HUES48 (cell line): ENCODE measurements around the gene ACBD3.
A peak's percentile ranks its signal among the peaks of the same experiment; 100 is the strongest.

Experiments
- H3K27ac ChIP-seq: one replicate; pipeline ENCODE4 v1.7.0; 2013; ENCODE audit warnings: low read depth, low read length, inconsistent platforms
- H3K27me3 ChIP-seq: 2 replicates; pipeline ENCODE4 v1.6.1; 2013; ENCODE audit warnings: mild to moderate bottlenecking, low read length; ENCODE audit not compliant: control insufficient read depth, insufficient read depth
- H3K36me3 ChIP-seq: 2 replicates; pipeline ENCODE4 v1.6.1; 2013; ENCODE audit warnings: low read length; ENCODE audit not compliant: control insufficient read depth, insufficient read depth
- H3K4me1 ChIP-seq: 2 replicates; pipeline ENCODE4 v1.6.1; 2013; ENCODE audit warnings: mild to moderate bottlenecking, low read length; ENCODE audit not compliant: control insufficient read depth, insufficient read depth
- H3K4me3 ChIP-seq: 2 replicates; pipeline ENCODE4 v1.5.1; 2013; ENCODE audit warnings: mild to moderate bottlenecking, low read depth, low read length
- H3K9ac ChIP-seq: 2 replicates; pipeline ENCODE4 v1.6.1; 2013; ENCODE audit warnings: mild to moderate bottlenecking, low read depth, low read length, moderate library complexity
- H3K9me3 ChIP-seq: 2 replicates; pipeline ENCODE4 v1.6.1; 2013; ENCODE audit warnings: low read length; ENCODE audit not compliant: control insufficient read depth, insufficient read depth

Gene ACBD3

GRCh38 chr1:226134170-226135058 is 52.1 kb downstream of the ACBD3 start:
- Histone ChIP-seq H3K36me3 (no peaks in the 10 kb centered on the region), H3K27me3 (no peaks in the 10 kb centered on the region), H3K4me1 (peaks cover 19% of the 10 kb centered on the region; the same call in 1 of the 2 replicates), H3K4me3 (no peak overlapping the region), H3K9ac (no peak overlapping the region), H3K9me3 (no peaks in the 10 kb centered on the region), H3K27ac (no peak overlapping the region)

GRCh38 chr1:226133504-226134123 is 52.9 kb downstream of the ACBD3 start:
- no peak overlapping the region for H3K4me3 ChIP-seq
- H3K36me3 ChIP-seq, result no peaks in the 10 kb centered on the region
- no peak overlapping the region for H3K27ac ChIP-seq
- H3K9me3 ChIP-seq, result no peaks in the 10 kb centered on the region
- no peaks in the 10 kb centered on the region for H3K27me3 ChIP-seq
- H3K9ac ChIP-seq, result no peak overlapping the region
- H3K4me1 ChIP-seq, result peaks cover 19% of the 10 kb centered on the region; the same call in 1 of the 2 replicates

- Histone ChIP-seq H3K9ac (no peak overlapping the region), H3K27ac (no peak overlapping the region), H3K9me3 (no peaks in the 10 kb centered on the region), H3K27me3 (no peaks in the 10 kb centered on the region), H3K36me3 (no peaks in the 10 kb centered on the region), H3K4me1 (peaks cover 21% of the 10 kb centered on the region; the same call in 1 of the 2 replicates), H3K4me3 (no peak overlapping the region)
Measured at GRCh38 chr1:226132728-226133503, 53.6 kb downstream of the ACBD3 start.

- no peaks in the 10 kb centered on the region for H3K9me3 ChIP-seq
- H3K36me3 ChIP-seq, result no peaks in the 10 kb centered on the region
- no peak overlapping the region for H3K27ac ChIP-seq
- H3K4me1 ChIP-seq, result peaks cover 29% of the 10 kb centered on the region
- H3K4me3 ChIP-seq, result no peak overlapping the region
- no peak overlapping the region for H3K9ac ChIP-seq
- no peaks in the 10 kb centered on the region for H3K27me3 ChIP-seq
Measured at GRCh38 chr1:226131639-226132038, 54.9 kb downstream of the ACBD3 start.

GRCh38 chr1:226129230-226129629 is 57.3 kb downstream of the ACBD3 start:
- no peaks in the 10 kb centered on the region for H3K36me3 ChIP-seq
- peaks cover 22% of the 10 kb centered on the region for H3K4me1 ChIP-seq
- no peak overlapping the region for H3K4me3 ChIP-seq
- H3K9ac ChIP-seq, result no peak overlapping the region
- no peaks in the 10 kb centered on the region for H3K9me3 ChIP-seq
- no peaks in the 10 kb centered on the region for H3K27me3 ChIP-seq
- no peak overlapping the region for H3K27ac ChIP-seq

GRCh38 chr1:226128487-226129075 is 58.0 kb downstream of the ACBD3 start:
- Histone ChIP-seq H3K27ac (no peak overlapping the region), H3K9ac (no peak overlapping the region)

GRCh38 chr1:226126824-226127569 is 59.5 kb downstream of the ACBD3 start:
- no peaks in the 10 kb centered on the region for H3K36me3 ChIP-seq
- no peak overlapping the region for H3K4me3 ChIP-seq
- peaks cover 17% of the 10 kb centered on the region for H3K4me1 ChIP-seq
- H3K9ac ChIP-seq, result no peak overlapping the region
- H3K27me3 ChIP-seq, result no peaks in the 10 kb centered on the region
- no peaks in the 10 kb centered on the region for H3K9me3 ChIP-seq
- peak overlapping the region; percentile 33 for H3K27ac ChIP-seq

More at GRCh38 chr1:226128487-226129075, 58.0 kb downstream of the ACBD3 start:
- Histone ChIP-seq H3K4me1 (peaks cover 22% of the 10 kb centered on the region), H3K4me3 (no peak overlapping the region), H3K9me3 (no peaks in the 10 kb centered on the region), H3K36me3 (no peaks in the 10 kb centered on the region), H3K27me3 (no peaks in the 10 kb centered on the region)

GRCh38 chr1:226125831-226126230 is 60.7 kb downstream of the ACBD3 start:
- H3K9me3 ChIP-seq, result no peaks in the 10 kb centered on the region
- no peak overlapping the region for H3K4me3 ChIP-seq
- H3K36me3 ChIP-seq, result no peaks in the 10 kb centered on the region
- H3K27me3 ChIP-seq, result peaks cover 3% of the 10 kb centered on the region; the same call in 1 of the 2 replicates
- H3K9ac ChIP-seq, result no peak overlapping the region
- peaks cover 21% of the 10 kb centered on the region for H3K4me1 ChIP-seq
- H3K27ac ChIP-seq, result no peak overlapping the region

GRCh38 chr1:226125097-226125630 is 61.4 kb downstream of the ACBD3 start:
- no peak overlapping the region for H3K4me3 ChIP-seq
- no peaks in the 10 kb centered on the region for H3K9me3 ChIP-seq
- peaks cover 6% of the 10 kb centered on the region; the same call in 1 of the 2 replicates for H3K27me3 ChIP-seq
- no peak overlapping the region for H3K9ac ChIP-seq
- no peaks in the 10 kb centered on the region for H3K36me3 ChIP-seq
- H3K4me1 ChIP-seq, result peaks cover 25% of the 10 kb centered on the region
- H3K27ac ChIP-seq, result no peak overlapping the region
